Colon (tissue), 2 donors: ENCODE results near the gene FCGR3B.
"Not testable (repeated sequence)": the region's sequence is repeated elsewhere in the genome, so short reads cannot be mapped to it uniquely, and the experiment has no call there.

Source experiments
- FAIRE-seq: peaks from 2 replicates; lab custom pipeline; 2012; peaks lifted over from hg19 to GRCh38; lab: Jason Lieb, UNC
- donor health status: control.
- donor health status: control.

FCGR3B gene

DNA sequence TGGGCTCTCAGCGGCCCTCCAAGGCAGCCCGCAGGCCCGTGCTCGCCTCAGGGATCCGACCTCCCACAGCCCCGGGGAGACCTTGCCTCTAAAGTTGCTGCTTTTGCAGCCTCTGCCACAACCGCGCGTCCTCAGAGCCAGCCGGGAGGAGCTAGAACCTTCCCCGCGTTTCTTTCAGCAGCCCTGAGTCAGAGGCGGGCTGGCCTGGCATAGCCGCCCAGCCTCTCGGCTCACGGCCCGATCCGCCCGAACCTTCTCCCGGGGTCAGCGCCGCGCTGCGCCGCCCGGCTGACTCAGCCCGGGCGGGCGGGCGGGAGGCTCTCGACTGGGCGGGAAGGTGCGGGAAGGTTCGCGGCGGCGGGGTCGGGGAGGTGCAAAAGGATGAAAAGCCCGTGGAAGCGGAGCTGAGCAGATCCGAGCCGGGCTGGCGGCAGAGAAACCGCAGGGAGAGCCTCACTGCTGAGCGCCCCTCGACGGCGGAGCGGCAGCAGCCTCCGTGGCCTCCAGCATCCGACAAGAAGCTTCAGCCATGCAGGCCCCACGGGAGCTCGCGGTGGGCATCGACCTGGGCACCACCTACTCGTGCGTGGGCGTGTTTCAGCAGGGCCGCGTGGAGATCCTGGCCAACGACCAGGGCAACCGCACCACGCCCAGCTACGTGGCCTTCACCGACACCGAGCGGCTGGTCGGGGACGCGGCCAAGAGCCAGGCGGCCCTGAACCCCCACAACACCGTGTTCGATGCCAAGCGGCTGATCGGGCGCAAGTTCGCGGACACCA, 25.0 kb downstream of the FCGR3B start:
- FAIRE-seq: not testable (repeated sequence)

DNA sequence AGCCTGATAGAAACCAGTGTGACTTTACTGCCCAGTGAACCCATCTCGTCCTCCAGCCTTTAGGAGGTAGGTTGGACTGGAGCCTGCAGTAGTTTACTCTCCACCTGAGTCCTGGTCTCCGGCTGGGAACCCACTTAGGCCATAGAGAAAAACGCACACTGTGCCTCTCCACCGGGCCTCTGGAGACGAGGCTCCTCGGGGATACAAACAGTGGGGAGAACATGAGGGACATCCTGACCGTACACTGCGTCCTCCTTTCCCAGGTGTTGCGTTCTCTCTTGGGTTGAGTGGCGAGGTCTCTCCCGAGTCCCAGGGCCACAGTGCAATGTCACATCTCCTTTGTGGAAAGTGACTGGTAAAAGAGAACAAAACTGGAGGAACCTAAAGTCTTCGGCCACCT, 26.0 kb downstream of the FCGR3B start:
- not testable (repeated sequence) for FAIRE-seq

DNA sequence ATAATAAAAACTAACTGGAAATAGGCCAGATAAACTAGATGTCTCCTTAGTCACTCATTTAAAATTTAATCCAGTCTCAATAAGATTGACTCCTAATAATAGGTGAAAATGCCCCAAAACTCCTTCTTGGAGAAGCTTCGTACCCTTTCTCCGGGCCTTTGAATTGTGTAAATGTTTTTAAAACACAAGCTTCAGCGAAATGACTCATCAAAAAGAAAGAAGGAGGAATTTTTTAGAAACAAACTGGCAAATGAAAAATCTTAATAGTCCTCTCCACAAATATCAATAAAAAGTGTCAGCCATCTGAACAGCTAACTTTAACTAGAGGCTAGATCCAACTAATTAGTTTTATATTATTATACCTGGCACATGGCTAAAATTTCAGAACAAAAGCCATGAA, 33.9 kb downstream of the FCGR3B start:
- not testable (repeated sequence) for FAIRE-seq

DNA sequence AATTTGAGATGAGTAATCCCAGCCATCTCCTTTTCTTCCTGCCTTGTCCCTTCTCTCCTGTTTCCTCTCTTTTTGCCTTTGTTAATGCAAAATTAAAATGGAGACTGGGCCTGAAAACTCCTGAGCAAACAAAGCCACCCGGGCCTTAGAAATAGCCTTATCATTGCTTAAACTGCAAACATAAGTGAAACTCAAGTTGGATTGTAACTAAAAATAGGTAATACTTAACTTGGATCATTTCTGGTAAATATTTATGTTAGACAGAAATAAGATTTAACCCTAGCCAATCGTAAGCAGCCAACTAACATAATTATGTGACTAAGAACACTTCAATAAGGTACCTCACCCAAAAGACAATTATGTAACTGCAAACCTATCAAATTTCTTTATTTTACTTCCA, 35.4 kb downstream of the FCGR3B start:
- not testable (repeated sequence) for FAIRE-seq

DNA sequence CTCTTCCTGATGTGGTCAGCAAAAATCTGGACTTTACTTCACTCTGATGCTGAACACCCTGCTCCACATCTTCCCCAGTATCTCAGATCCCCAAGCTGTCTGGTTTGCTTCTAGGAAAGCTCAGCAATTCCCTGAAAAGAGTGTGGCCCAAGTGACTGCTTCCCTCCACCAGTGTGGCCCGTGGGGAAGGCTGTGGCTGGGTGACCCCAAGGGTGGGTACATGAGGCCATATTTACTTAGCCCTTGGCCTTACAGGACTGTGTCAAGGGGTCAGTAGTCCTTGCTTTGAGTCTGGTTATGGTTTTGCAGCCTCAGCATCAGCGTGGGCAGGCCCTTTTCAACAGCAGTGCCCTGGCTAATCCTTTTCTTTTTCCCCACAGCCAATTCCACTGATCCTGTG, 35.8 kb downstream of the FCGR3B start:
- FAIRE-seq: not testable (repeated sequence)

DNA sequence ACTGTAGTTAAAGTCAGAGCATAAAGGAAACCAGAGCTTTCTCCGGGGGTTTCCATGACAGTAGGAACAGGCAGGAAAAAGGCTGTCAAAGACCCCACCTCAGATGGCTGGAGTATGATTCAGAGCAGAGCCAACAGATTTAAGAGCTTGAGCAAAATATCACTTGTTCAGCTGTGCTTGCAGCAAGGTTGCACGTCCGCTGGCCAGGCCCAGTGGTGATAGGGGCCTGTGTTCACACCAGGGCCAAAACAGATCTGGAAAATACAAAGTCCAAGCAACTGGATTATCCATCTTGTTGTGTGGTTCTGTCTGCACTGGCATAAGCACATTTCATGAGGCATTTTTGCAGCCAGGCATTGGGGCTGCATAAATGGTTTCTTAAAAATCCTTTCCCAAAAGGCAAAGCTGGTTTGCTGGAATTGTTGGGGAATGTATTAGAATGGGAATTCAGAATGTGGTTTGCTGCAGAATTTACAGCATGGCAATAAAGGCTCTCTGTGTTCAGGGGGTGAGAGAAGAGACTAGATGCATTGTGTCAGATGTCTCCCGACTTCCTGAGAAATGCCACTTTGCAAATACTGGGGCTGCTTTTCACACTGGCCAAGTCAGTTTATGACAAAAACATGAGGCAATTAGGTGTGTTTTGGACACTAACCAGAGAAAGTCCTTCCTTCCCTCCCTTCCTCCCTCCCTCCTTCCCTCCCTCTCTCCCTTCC, 36.5 kb downstream of the FCGR3B start:
- FAIRE-seq: not testable (repeated sequence)

DNA sequence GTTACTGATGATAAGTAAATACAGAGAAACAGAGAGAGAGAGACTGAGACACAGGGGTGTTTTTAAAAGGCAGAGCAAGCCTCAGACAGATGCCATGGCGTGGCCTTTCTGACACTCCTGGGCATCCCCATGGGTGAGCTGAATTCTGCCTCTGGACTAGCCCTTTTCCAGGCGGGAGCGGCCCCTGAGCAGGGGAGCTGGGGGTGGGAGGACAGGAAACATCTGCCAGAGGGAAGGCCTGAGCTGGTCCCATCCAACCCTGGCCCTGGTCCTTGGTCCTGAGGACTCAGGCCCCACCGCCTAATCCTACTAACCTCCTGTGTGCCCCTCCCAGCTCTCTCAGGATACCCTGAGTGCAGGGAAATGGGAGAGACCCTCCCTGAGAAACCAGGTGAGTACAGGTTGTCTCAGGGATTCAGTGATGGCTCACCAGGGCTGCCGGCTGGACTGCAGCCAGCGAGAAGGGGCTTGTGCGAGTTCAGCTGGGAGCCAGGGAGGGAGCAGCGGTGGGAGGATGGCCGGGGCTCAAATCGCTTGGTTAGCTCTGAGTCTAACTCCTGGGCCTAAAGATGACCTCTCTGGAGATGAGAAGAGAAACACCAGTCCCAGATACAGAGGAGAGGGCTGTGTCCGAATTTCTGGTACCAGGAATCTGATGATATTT, 37.8 kb downstream of the FCGR3B start:
- FAIRE-seq: not testable (repeated sequence)

DNA sequence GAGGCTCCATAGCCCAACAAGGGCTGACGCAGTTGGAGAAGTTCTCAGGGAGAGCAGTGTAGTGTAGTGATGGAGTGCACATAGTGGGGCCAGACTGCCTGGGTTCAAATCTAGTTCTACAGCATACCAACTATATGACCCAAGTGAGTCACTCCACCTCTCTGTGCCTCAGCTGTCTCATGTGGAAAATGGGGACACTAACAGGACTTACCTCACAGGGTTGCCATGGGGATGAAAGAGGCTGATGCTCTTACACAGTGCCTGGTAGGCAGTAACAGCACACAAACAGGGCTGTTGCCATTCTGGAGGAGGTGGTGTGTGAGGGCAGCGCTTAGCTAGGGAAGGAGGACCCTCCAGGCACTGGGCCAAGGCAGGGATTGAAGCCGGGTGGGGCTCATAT, 38.4 kb downstream of the FCGR3B start:
- not testable (repeated sequence) for FAIRE-seq

DNA sequence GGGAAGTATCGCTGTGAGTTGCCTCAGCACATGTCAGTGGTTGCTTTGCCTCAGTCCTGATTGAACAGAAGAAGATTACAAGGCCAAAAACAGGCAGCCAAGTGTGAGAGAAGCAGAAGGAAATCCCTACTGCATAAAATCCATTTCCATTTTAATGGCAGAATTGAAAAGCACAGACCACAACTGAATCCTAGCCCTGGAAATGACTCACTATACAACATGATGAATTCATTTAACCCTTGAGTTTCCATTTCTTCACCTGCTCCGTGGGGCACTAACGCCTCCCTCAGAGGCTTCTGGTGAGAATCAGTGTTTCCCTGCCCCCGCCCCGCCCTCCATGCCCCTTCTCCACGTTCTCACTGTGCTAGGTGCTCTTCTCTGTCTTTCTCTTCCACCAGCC, 41.1 kb downstream of the FCGR3B start:
- FAIRE-seq: not testable (repeated sequence)

DNA sequence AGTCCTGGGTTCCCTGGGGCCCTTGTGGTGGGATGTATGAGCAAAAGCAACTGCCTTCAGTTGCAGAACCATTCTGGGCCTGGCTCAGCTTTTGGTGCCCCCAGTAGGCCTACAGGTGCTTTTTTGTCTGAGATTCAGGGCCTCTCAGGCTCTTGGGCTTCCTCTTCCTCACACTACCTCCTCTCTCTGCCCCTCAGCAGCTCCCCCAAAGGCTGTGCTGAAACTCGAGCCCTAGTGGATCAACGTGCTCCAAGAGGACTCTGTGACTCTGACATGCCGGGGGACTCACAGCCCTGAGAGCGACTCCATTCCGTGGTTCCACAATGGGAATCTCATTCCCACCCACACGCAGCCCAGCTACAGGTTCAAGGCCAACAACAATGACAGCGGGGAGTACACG, 41.6 kb downstream of the FCGR3B start:
- FAIRE-seq: not testable (repeated sequence)

DNA sequence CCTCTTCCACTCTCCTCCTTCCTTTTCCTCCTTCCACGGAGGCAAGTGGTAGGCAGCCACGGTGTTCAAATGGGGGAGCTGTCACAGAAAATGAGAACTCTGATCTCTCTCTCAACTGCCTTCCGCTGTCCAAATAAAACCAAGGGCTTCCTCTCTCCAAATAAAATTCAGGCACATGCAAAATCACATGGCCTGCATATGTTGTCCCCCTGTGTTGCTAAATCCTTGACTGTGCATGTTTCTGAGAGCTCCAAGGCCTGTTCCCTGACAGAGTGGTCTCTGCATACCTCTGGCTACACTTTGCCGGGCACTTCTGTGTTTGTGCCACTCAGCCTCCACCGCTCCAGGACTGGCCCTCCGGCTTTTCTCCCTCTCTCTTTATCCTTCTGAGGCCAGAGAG, 42.4 kb downstream of the FCGR3B start:
- FAIRE-seq: not testable (repeated sequence)

DNA sequence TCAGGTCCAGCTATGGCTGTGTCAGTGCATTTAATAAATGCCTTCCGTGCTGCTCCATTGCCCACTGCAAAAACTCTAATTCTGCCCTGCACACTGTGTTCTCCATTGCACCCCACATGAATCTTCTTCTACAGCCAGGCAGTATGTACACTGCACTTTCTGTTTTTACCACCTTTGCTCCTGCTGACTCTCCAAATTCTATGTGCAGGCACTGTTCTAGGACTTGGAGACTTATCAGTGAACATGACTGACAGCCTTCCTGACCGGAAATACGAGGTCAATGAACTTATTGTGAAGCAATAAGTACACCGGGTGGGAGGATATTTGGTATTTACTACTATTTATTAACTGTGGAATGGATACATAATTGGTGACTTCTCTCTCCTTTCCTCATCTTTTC, 48.1 kb downstream of the FCGR3B start:
- not testable (repeated sequence) for FAIRE-seq

DNA sequence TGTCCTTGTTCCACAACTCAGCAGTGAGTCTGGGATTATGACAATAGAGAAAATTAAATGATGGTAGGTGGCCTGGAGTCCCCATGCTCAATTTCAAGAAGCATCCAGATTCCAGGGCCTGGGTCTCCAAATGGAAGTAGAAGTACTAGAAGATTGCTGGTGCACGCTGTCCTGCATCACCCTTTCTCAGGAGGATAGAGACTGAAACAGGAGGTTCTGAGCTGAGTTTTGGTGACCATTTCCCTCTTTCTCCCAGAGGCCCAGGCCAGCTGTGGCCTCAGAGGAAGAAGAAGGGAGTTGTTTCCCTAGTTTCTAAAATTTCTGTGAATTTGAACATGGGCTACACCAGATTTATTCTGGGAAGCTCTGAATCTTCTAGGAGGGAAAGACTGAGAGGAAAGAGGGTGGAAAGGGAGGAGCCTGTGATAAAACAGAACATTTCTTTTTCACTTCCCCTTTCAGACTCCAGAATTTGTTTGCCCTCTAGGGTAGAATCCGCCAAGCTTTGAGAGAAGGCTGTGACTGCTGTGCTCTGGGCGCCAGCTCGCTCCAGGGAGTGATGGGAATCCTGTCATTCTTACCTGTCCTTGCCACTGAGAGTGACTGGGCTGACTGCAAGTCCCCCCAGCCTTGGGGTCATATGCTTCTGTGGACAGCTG, 50.0 kb downstream of the FCGR3B start:
- not testable (repeated sequence) for FAIRE-seq

DNA sequence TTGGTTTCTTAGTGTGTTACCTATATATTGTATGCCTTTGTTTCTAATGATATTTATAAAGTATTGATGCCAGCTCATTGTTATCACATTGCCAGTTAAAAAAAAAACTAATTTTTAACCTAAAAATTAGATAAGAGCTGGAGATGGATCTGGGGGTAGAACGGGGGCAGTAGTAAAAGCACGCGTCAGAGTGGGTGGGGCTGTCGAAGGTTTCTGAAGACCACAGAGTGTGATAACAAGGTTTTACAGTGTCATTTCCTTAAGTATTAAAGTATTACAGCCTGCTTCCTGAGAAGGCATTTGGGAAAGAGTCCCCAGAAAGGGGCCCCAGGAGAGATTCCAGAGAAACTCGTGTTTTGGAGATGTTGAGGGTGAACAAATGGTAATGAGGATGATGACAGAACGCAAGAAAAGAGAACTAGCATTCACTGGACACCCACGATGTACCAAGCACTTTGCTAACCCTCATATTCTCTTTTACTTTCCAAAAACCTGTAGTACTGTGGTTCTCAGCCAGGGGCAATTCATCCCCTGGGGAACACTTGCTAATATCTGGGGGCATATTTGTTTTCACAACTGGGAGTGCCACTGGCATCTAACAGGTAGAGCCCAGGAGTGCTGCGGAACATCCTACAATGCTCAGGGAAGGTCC, 51.0 kb downstream of the FCGR3B start:
- FAIRE-seq: not testable (repeated sequence)

DNA sequence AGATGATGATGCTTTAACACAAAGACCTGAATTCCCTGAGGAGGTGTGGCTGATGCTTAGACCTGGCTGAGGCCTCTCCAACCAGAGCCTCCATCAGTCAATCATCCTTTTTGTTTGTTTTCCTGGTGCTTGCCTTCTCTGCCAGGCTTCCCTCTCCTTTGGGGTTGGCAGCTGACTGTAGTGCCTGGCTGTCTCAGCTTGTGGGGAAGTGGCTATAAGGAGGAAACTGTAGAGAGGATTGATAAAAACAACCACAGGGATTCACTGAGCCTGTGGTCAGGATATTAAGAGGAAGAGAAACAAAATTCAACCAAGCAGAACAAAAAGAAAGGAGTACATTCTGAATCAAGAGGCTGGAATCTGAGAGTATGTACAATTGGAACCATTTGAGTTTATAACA, 54.3 kb downstream of the FCGR3B start:
- not testable (repeated sequence) for FAIRE-seq
